ENCODE data around the gene PTHLH. TPM values are rescaled to one million over a fixed set of nuclear protein-coding genes. Genes with fewer than 3 reads are reported as not detected.

PTHLH gene
- total RNA-seq, 6 experiments from 2014 or later: not detected

DNA sequence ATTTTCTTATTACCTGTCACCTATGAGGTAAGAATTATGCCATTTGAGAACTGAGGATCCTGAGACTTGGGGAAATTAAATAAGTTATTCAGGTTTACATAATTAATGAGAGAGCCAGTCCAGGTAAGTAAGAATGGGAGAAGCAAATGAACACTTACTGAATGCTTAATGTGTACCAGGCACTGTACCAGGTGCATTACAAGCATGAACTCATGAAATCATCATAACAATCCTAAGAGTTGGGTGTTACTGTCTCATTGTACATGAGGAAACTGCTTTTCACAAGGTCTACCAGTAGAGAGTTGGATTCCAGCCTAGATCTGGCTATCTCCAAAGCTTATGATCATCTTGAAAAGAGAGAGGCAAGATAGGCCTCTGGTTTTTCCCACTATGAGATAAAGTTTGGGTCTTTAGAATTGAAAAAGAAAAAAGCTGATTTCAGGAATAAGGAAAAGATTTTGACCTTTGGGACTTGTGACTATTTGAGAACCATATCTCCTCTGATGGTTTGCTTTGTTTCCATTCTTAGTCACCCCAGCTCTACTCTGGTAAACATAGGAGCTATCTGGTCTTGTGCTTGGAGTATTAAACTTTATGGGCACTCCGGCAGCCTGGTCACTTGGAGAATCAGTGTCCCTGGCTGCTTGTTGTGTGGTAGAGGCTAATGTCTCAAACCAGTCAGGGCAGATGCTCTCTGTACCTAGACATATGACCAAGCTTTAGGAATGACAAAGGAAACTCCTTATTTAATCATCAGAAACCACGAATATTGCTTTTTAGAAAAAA is 48.0 kb downstream of the PTHLH start:
- H3K36me3 ChIP-seq: no peaks in the 10 kb centered on the region
- 33% methylated on average over 2 of the region's 2 CpGs for WGBS (ENCODE audit: insufficient coverage, low coverage, low lambda C conversion rate, missing lambda C conversion rate)
- no peaks in the 10 kb centered on the region for H3K27me3 ChIP-seq
- H3K4me1 ChIP-seq: peaks cover 0 to 6% (median 0%) of the 10 kb centered on the region in 4 donors
- ATAC-seq (no peak), DNase-seq (no peak)
- TF ChIP-seq, protein P1, sequence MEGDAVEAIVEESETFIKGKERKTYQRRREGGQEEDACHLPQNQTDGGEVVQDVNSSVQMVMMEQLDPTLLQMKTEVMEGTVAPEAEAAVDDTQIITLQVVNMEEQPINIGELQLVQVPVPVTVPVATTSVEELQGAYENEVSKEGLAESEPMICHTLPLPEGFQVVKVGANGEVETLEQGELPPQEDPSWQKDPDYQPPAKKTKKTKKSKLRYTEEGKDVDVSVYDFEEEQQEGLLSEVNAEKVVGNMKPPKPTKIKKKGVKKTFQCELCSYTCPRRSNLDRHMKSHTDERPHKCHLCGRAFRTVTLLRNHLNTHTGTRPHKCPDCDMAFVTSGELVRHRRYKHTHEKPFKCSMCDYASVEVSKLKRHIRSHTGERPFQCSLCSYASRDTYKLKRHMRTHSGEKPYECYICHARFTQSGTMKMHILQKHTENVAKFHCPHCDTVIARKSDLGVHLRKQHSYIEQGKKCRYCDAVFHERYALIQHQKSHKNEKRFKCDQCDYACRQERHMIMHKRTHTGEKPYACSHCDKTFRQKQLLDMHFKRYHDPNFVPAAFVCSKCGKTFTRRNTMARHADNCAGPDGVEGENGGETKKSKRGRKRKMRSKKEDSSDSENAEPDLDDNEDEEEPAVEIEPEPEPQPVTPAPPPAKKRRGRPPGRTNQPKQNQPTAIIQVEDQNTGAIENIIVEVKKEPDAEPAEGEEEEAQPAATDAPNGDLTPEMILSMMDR (IDR thresholded peaks at IDR 0.05): no peak
- no peak for TF ChIP-seq POLR2A (IDR thresholded peaks at IDR 0.05)
- intact Hi-C loops (cut with DNase I): no loop called here
- H3K4me3 ChIP-seq: no peak overlapping the region
- no peak overlapping the region for H3K27ac ChIP-seq
- H3K9me3 ChIP-seq: no peaks in the 10 kb centered on the region

DNA sequence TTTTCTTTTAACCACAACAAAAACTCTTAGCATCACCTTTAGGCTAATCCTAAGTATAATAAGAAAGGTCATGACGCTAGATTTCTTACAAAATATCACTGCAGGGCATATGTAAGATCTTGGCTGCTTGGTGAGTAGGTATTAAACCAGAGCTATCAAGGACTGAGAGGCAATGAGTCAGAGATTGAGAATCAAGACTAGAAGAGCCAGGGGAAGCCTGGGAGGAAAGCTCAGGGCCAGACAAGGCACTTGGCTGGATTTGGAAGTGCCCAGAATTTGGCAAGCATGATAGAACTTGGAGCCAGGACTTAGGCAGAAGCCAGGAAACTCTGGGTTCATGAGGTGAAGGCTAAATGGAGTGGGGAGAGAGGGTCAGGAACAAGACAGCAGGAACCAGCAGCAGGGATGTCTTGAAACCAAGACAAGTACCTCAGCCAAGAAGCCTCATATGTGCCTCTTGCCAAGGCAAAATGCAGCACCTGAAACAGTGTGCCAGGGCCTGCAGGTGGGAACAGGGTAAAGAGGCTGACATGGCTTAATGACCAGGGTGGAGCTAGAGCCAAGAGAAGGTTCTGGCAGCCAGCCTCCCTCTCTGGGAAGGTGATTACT is 49.9 kb downstream of the PTHLH start:
- ATAC-seq (peak; percentile 71 to 94 (median 82)), DNase-seq (peak in 1 of 3 donors; percentile 58)
- Histone ChIP-seq H3K4me1 (peaks cover 0 to 6% (median 0%) of the 10 kb centered on the region in 4 donors), H3K9me3 (no peaks in the 10 kb centered on the region), H3K36me3 (no peaks in the 10 kb centered on the region), H3K27ac (no peak overlapping the region), H3K27me3 (no peaks in the 10 kb centered on the region), H3K4me3 (no peak overlapping the region)
- WGBS (ENCODE audit: insufficient coverage, low coverage, low lambda C conversion rate, missing lambda C conversion rate): 67% methylated on average over 1 of the region's 1 CpG
- intact Hi-C loops (cut with DNase I): no loop called here
- TF ChIP-seq, protein P1 (IDR thresholded peaks at IDR 0.05): no peak

GRCh38 chr12:27919671-27920235 is 52.8 kb downstream of the PTHLH start:
- no peaks in the 10 kb centered on the region for H3K36me3 ChIP-seq
- TF ChIP-seq, protein P1 (IDR thresholded peaks at IDR 0.05): no peak
- TF ChIP-seq POLR2A (IDR thresholded peaks at IDR 0.05): no peak
- WGBS (ENCODE audit: insufficient coverage, low coverage, low lambda C conversion rate, missing lambda C conversion rate): 74% methylated on average over 7 of the region's 7 CpGs
- ATAC-seq: no peak
- DNase-seq: no peak
- H3K4me1 ChIP-seq: peaks cover 0 to 6% (median 0%) of the 10 kb centered on the region in 4 donors
- H3K27ac ChIP-seq: no peak overlapping the region
- H3K4me3 ChIP-seq: no peak overlapping the region
- H3K27me3 ChIP-seq: no peaks in the 10 kb centered on the region
- intact Hi-C loops (cut with DNase I): no loop called here
- H3K9me3 ChIP-seq: no peaks in the 10 kb centered on the region

DNA sequence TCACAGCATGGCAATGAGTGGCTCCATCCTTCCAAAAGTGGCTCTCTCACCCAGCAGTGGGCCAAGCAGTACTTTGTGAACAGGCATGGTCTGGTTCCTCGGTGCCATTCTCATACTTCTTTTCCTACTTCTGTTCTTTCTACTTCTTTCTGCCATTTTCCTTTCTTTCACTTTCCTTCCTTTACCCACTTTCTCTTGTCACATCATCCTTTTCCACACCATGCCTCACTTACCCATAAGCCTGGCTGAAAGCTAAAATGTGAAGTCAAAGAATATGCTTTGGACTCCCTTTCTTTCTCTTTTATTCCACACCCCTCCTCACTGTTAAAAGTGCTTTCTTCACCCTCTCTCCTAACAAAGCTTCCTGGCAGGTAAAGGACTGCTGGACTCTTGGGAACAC is 57.0 kb downstream of the PTHLH start:
- Histone ChIP-seq H3K36me3 (no peaks in the 10 kb centered on the region), H3K9me3 (peaks cover 0 to 3% (median 0%) of the 10 kb centered on the region in 4 donors), H3K27ac (no peak overlapping the region), H3K4me3 (no peak overlapping the region), H3K27me3 (no peaks in the 10 kb centered on the region), H3K4me1 (no peaks in the 10 kb centered on the region)
- TF ChIP-seq, protein P1 (IDR thresholded peaks at IDR 0.05): no peak
- TF ChIP-seq POLR2A (IDR thresholded peaks at IDR 0.05): no peak
- intact Hi-C loops (cut with DNase I): no loop called here
- 93% methylated on average over 1 of the region's 1 CpG for WGBS (ENCODE audit: insufficient coverage, low coverage, low lambda C conversion rate, missing lambda C conversion rate)
- ATAC-seq (no peak), DNase-seq (no peak)
